HFF-Myc (cell line): Measurements from ENCODE around the gene SYNJ2.

Source experiments
- DNase-seq: peaks from one replicate; pipeline ENCODE4 v3.0.0-alpha.2; 2011; ENCODE audit warnings: low read depth; ENCODE audit errors: extremely low read depth
- H3K4me3 ChIP-seq: replicated peaks from 2 replicates; pipeline ENCODE4 v1.5.1; 2011; ENCODE audit warnings: low read depth, mild to moderate bottlenecking, control low read depth, low read length
- CTCF ChIP-seq: IDR thresholded peaks from 2 replicates; pipeline ENCODE4 v1.5.1; 2012; ENCODE audit warnings: mild to moderate bottlenecking, low read depth, low read length, control low read depth; ENCODE audit errors: missing control alignments

Gene SYNJ2

GRCh38 chr6:158015188-158015506 is 33.5 kb downstream of the SYNJ2 start:
- no peak for TF ChIP-seq CTCF
- no peak for DNase-seq
- no peak overlapping the region for H3K4me3 ChIP-seq

- no peak for DNase-seq
- H3K4me3 ChIP-seq: no peak overlapping the region
- TF ChIP-seq CTCF: no peak
These were observed 35.1 kb downstream of the SYNJ2 start for GRCh38 chr6:158016571-158017383.

GRCh38 chr6:158017621-158018040 is 36.0 kb downstream of the SYNJ2 start:
- no peak for DNase-seq
- H3K4me3 ChIP-seq: no peak overlapping the region
- no peak for TF ChIP-seq CTCF

GRCh38 chr6:158018041-158018771 is 36.5 kb downstream of the SYNJ2 start:
- no peak for DNase-seq
- TF ChIP-seq CTCF: no peak
- no peak overlapping the region for H3K4me3 ChIP-seq

- no peak for DNase-seq
These were observed 37.2 kb downstream of the SYNJ2 start for GRCh38 chr6:158018851-158019361.

GRCh38 chr6:158019416-158019815 is 37.8 kb downstream of the SYNJ2 start:
- no peak for TF ChIP-seq CTCF
- H3K4me3 ChIP-seq: no peak overlapping the region
- DNase-seq: no peak

More at GRCh38 chr6:158018851-158019361, 37.2 kb downstream of the SYNJ2 start:
- no peak overlapping the region for H3K4me3 ChIP-seq
- no peak for TF ChIP-seq CTCF
